C4-2B (cell line): ENCODE measurements around the gene PTGR2.
"Not testable (repeated sequence)": the region's sequence is repeated elsewhere in the genome, so short reads cannot be mapped to it uniquely, and the experiment has no call there.

Source experiments
- H3K27ac ChIP-seq: fragments of 450-650 bp; 2 replicates; pipeline ENCODE4 v1.5.1; 2017
- ZFX ChIP-seq: fragments of 450-650 bp; IDR thresholded peaks from 2 replicates; pipeline ENCODE4 v1.6.1; 2017
- TF ChIP-seq, protein P1 (sequence below): fragments of 450-650 bp; conservative IDR thresholded peaks from 2 replicates; pipeline ENCODE4 v1.5.1; 2017; ENCODE audit warnings: mild to moderate bottlenecking

PTGR2 gene

GRCh38 chr14:73834261-73834625 is 17.4 kb upstream of the PTGR2 start:
- TF ChIP-seq, protein P1, sequence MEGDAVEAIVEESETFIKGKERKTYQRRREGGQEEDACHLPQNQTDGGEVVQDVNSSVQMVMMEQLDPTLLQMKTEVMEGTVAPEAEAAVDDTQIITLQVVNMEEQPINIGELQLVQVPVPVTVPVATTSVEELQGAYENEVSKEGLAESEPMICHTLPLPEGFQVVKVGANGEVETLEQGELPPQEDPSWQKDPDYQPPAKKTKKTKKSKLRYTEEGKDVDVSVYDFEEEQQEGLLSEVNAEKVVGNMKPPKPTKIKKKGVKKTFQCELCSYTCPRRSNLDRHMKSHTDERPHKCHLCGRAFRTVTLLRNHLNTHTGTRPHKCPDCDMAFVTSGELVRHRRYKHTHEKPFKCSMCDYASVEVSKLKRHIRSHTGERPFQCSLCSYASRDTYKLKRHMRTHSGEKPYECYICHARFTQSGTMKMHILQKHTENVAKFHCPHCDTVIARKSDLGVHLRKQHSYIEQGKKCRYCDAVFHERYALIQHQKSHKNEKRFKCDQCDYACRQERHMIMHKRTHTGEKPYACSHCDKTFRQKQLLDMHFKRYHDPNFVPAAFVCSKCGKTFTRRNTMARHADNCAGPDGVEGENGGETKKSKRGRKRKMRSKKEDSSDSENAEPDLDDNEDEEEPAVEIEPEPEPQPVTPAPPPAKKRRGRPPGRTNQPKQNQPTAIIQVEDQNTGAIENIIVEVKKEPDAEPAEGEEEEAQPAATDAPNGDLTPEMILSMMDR, result no peak
- TF ChIP-seq ZFX, result no peak
- H3K27ac ChIP-seq, result no peak overlapping the region

DNA sequence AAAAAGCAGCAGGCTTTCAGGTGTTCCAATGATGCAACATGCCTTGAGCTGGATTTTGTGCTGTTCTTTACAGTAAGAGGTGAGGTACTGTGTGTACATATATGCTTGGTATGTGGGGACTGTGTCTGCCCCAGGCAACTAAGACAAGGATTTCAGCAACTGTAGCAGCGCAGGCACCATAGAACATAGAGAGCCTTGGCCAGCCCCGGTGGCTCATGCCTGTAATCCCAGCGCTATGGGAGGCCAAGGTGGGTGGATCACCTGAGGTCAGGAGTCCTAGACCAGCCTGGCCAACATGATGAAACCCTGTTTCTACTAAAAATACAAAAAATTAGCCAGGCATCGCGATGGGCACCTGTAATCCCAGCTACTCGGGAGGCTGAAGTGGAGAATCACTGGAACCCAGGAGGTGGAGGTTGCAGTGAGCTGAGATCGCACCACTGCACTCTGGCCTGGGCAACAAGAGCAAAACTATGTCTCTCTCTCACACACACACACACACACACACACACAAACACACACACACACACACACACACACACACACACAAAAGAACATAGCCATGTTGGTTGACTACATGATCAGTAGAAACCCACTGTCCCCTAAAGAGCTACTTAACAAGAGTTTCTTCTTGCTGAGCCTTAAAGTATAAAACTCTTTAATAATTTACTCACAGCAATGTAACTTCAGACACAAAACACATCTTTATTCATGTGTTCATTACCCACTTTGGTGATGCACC is 13.2 kb upstream of the PTGR2 start:
- H3K27ac ChIP-seq, result not testable (repeated sequence)

DNA sequence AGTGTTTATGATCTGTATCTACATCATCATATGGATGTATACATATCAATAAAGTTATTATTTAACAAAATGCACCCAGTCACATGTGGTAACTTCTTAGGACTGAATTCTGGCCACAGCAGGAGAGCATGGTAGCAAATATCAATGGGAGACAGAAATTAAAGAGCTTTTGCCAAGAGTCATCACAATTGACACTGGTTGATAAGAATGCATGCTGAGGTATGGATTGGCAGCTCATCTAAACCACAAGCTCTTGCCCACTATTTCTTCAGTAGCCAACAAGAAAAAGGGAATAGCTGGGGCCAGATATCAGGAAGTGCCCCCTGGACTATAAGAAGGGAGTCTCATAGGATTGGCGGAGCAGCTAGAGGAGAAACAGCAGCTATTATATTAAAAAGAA is 9.4 kb upstream of the PTGR2 start:
- H3K27ac ChIP-seq, result no peak overlapping the region
- TF ChIP-seq, protein P1, result no peak
- TF ChIP-seq ZFX, result no peak

- TF ChIP-seq ZFX, result no peak
- TF ChIP-seq, protein P1, result no peak
- H3K27ac ChIP-seq, result no peak overlapping the region
Measured at GRCh38 chr14:73842851-73843250, 8.8 kb upstream of the PTGR2 start.

GRCh38 chr14:73843296-73843695 is 8.3 kb upstream of the PTGR2 start:
- TF ChIP-seq, protein P1, result no peak
- no peak for TF ChIP-seq ZFX

GRCh38 chr14:73846947-73847346 is 4.7 kb upstream of the PTGR2 start:
- no peak overlapping the region for H3K27ac ChIP-seq
- TF ChIP-seq ZFX, result no peak
- TF ChIP-seq, protein P1, result no peak

More at GRCh38 chr14:73843296-73843695, 8.3 kb upstream of the PTGR2 start:
- no peak overlapping the region for H3K27ac ChIP-seq

GRCh38 chr14:73851000-73851399 is 631 bp upstream of the PTGR2 start:
- no peak for TF ChIP-seq ZFX
- TF ChIP-seq, protein P1, result no peak
- H3K27ac ChIP-seq, result peak overlapping the region; percentile 91

- TF ChIP-seq, protein P1, result no peak
- TF ChIP-seq ZFX, result no peak
- H3K27ac ChIP-seq, result no peak overlapping the region
Measured at GRCh38 chr14:73859145-73859544, 7.5 kb downstream of the PTGR2 start.
